HG03469 (cell line): Measurements from ENCODE around the gene KRT83.
"Not testable (repeated sequence)": the region's sequence is repeated elsewhere in the genome, so short reads cannot be mapped to it uniquely, and the experiment has no call there.

ENCODE experiments used
- ATAC-seq: cut with Tn5 transposase; IDR thresholded peaks from one replicate; pipeline ENCODE4 v1.9.1; 2021; ENCODE audit warnings: mild to moderate bottlenecking, moderate library complexity, moderate number of reproducible peaks; ENCODE audit not compliant: unreplicated experiment

Gene KRT83

GRCh38 chr12:52334185-52334584, 13.0 kb upstream of the KRT83 start:
- no peak for ATAC-seq

- ATAC-seq = no peak
These were observed 12.1 kb upstream of the KRT83 start for GRCh38 chr12:52333321-52333720.

- no peak for ATAC-seq
These were observed 11.2 kb upstream of the KRT83 start for GRCh38 chr12:52332381-52332780.

GRCh38 chr12:52331833-52332232, 10.6 kb upstream of the KRT83 start:
- no peak for ATAC-seq

GRCh38 chr12:52331039-52331438, 9.8 kb upstream of the KRT83 start:
- ATAC-seq = no peak

GRCh38 chr12:52327830-52328500, 6.8 kb upstream of the KRT83 start:
- ATAC-seq = no peak

GRCh38 chr12:52327052-52327829, 6.0 kb upstream of the KRT83 start:
- peak; percentile 87 for ATAC-seq

- ATAC-seq = no peak
These were observed 2.9 kb upstream of the KRT83 start for GRCh38 chr12:52324153-52324444.

- no peak for ATAC-seq
These were observed 2.4 kb upstream of the KRT83 start for GRCh38 chr12:52323416-52324152.

- ATAC-seq = no peak
These were observed 1.8 kb upstream of the KRT83 start for GRCh38 chr12:52323001-52323400.

GRCh38 chr12:52322069-52322468, 871 bp upstream of the KRT83 start:
- no peak for ATAC-seq

- ATAC-seq = no peak
These were observed 220 bp upstream of the KRT83 start for GRCh38 chr12:52321418-52321817.

- ATAC-seq = no peak
These were observed 2.1 kb downstream of the KRT83 start for GRCh38 chr12:52319097-52319496.

- ATAC-seq = no peak
These were observed 2.8 kb downstream of the KRT83 start for GRCh38 chr12:52318241-52318990.

- no peak for ATAC-seq
These were observed 3.6 kb downstream of the KRT83 start for GRCh38 chr12:52317468-52318052.

GRCh38 chr12:52316701-52317100, 4.5 kb downstream of the KRT83 start:
- no peak for ATAC-seq

GRCh38 chr12:52316290-52316689, 4.9 kb downstream of the KRT83 start:
- no peak for ATAC-seq

- not testable (repeated sequence) for ATAC-seq
These were observed 5.5 kb downstream of the KRT83 start for GRCh38 chr12:52315721-52316120.

- ATAC-seq = no peak
These were observed 6.7 kb downstream of the KRT83 start for GRCh38 chr12:52314511-52314910.

- no peak for ATAC-seq
These were observed 7.3 kb downstream of the KRT83 start for GRCh38 chr12:52313926-52314325.

- no peak for ATAC-seq
These were observed 7.7 kb downstream of the KRT83 start for GRCh38 chr12:52313461-52313860.
